H1 (cell line): Measurements from ENCODE around the gene ARMH3. TPM values are rescaled to one million over a fixed set of nuclear protein-coding genes. Genes with fewer than 3 reads are reported as not detected.

ENCODE experiments used
- CHD7 ChIP-seq: fragments of 300-600 bp; sonication (generic); IDR thresholded peaks from 2 replicates; pipeline ENCODE4 v1.7.1; 2012; ENCODE audit warnings: low read length, moderate library complexity, mild to moderate bottlenecking, inconsistent platforms; ENCODE audit not compliant: insufficient replicate concordance
- CREB1 ChIP-seq: IDR thresholded peaks from 2 replicates; pipeline ENCODE4 v1.6.1; 2012; ENCODE audit warnings: inconsistent platforms
- HDAC6 ChIP-seq: IDR thresholded peaks from one replicate; pipeline ENCODE4 v1.7.1; 2012; ENCODE audit warnings: low read depth, mild to moderate bottlenecking, inconsistent platforms, low read length, moderate library complexity
- RAD21 ChIP-seq, 2 experiments: IDR thresholded peaks in 1 of 2; conservative IDR thresholded peaks in 1 of 2; 2 replicates each; pipeline ENCODE4 v1.6.1; 2011; ENCODE audit warnings: low read depth in 2 of 2, low read length in 2 of 2, improper control_type of control experiment in 1 of 2, inconsistent platforms in 1 of 2, mild to moderate bottlenecking in 1 of 2, moderate library complexity in 1 of 2
- RBBP5 ChIP-seq: IDR thresholded peaks from 2 replicates; pipeline ENCODE4 v1.7.1; 2012; ENCODE audit warnings: low read depth, mild to moderate bottlenecking, inconsistent platforms, low read length, moderate library complexity, borderline replicate concordance
- RFX5 ChIP-seq: IDR thresholded peaks from 2 replicates; pipeline ENCODE4 v1.6.1; 2011; ENCODE audit warnings: low read depth, low read length, improper control_type of control experiment, borderline replicate concordance
- SP1 ChIP-seq: IDR thresholded peaks from 2 replicates; pipeline ENCODE4 v1.6.1; 2011; ENCODE audit warnings: low read depth, low read length
- polyA plus RNA-seq, 7 experiments: library from polyadenylated mRNA; depleted of rRNA in 3 of 7; stranded (reverse) in 5 of 7; unstranded in 2 of 7; fragments of >200 nt in 5 of 7; fragments of 200-250 nt in 2 of 7; gene quantifications; 1 replicate in 5 of 7; 2 replicates in 1 of 7; 4 replicates in 1 of 7; pipeline versions ENCODE4 v1.2.1 to v1.2.3, GENCODE V29; 2011 to 2013; ENCODE audit warnings: missing spikeins in 2 of 7, mixed read lengths in 2 of 7
- total RNA-seq: library from RNA; stranded (reverse); fragmentation: NEBNext Ultra II Directional; extraction: Animal tissue kit (Norgen Biotek cat#: 25700); gene quantifications from 2 replicates; pipeline ENCODE4 v1.2.1, GENCODE V29; 2021

ARMH3 gene
- total and polyA plus RNA-seq, 2 of the 8 experiments (the other 6 are each of a cell fraction or from before 2014, with no cell fraction given), result 11.6 to 18.3 TPM

GRCh38 chr10:101848894-101849351 is 207.1 kb downstream of the ARMH3 start (continued):
- TF ChIP-seq CHD7, result no peak
- no peak for TF ChIP-seq CREB1
- no peak for TF ChIP-seq SP1
- TF ChIP-seq RBBP5, result no peak
- no peak for TF ChIP-seq RFX5
- no peak for TF ChIP-seq HDAC6
- no peak for TF ChIP-seq RAD21 (IDR thresholded peaks at IDR 0.05 in 1 of 2, conservative IDR thresholded peaks at IDR 0.05 in 1 of 2; ENCODE audit: low read depth in 2 of 2, low read length in 2 of 2)
